DMS53 treated with DMSO at 0.1 percent for 48 hours (cell line): ENCODE data around the gene SRGAP2.
"Not testable (repeated sequence)": the region's sequence is repeated elsewhere in the genome, so short reads cannot be mapped to it uniquely, and the experiment has no call there.

Experiments
- DNase-seq: peaks from one replicate; lab custom pipeline; 2025; ENCODE audit not compliant: unreplicated experiment; lab: John Stamatoyannopoulos, UW

The SRGAP2 gene

DNA sequence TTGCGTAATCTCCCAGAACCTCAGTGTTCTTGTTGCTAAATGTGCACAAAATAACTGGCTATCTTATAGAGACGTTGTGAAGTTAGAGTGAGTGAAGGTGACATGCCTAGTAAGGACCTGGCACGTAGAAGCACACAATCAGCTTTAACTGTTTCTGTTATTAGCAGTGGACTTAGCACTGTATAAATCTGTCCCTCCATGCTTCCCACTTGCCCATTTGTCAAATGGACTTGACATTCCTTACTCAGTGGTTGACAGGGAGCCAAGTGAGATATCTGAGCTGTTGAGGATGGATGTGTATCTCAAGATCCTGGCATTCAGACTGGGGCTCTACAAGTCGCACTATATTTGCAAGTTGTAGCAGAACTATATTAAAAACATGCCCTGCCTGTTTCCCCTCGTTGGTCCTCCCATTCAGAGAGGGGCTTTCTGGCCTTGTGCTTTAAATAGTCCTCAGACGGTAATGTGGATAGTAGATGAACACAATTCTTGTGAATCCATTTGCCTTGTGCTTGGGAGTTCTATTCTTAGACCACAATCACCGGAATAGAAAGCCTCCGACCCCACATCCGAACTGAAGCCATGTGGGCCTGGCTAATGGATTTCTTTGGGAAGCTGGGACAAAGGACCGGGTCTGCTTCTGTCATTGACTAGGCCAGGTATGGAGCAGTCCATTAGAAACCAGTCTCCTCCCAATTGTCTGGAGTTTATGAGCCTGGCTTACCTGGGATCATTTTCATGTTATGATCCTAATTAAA lies 43.0 kb downstream of the SRGAP2 start:
- not testable (repeated sequence) for DNase-seq

DNA sequence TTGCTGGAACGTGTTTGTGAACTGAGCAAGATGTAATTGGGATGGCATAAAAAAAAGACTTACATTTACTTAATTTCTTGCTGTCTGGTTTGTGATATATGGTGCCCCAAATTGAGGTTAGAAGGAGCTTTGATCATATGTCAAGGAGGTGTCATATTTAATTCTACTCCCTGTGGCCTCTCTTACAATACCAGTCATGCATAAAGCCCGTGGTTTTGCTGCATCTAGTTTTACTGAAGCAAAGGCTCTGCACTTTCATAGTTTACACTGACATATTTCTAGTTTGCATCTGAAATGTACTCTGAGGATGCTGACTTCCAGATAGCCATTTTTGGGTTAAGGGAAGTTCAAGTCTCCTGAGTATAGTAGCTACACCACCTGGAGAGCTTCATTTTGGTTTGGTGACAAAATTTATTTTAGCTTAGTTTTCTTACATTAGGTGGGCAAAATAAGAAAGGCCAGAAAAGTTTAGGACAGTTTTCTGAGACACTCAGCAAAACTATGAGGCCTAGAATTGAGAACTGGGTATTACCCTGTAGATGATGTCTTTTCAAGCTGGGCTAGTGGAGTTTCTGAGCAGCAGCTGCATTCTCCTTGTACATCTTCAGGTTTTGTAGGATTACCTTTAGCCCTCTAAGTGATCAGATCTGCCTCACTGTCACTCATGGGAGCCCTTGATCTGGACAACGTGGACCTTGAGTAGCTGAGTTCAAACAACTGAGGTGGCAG lies 47.8 kb downstream of the SRGAP2 start:
- DNase-seq = not testable (repeated sequence)

DNA sequence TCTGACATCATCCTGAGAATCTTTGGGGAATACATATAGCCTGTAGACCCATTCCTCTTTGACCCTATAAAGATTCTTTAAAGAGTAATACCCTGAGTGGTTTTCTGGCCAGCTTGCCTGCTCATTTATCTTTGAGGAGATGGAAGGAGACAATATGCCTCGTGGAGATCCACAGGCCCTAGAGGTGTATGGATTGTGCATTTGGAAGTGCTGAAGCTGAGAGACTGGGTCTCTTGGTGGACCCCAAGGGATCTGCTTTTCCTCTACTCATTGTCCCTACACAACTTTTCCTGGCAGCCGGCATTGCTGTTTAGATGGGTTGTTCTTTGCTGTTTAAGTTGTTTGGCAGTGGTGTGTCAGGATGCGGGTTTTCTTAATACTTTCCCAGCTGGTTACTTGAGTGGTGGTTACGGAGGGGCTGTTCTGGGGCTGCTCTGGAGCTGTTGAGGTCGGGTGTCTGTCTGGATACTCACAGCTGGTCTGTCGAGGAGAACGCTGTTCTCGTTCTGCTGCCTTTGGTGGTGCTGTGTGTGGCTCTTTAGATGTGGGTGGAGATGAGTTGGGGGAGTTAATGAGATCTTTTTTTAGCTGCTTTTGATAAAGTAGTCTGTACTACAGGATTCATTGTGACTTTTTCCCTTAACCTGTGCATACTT lies 49.5 kb downstream of the SRGAP2 start:
- DNase-seq = not testable (repeated sequence)
